ENCODE data around the gene PDCD5.

PDCD5 gene

GRCh38 chr19:32626969-32627368 lies 46.0 kb downstream of the PDCD5 start:
- DNase-seq (ENCODE audit: extremely low spot score, insufficient read length, low read depth) = no peak
- no peak for FAIRE-seq

GRCh38 chr19:32627714-32628270 lies 46.8 kb downstream of the PDCD5 start:
- FAIRE-seq = no peak
- no peak for DNase-seq (ENCODE audit: extremely low spot score, insufficient read length, low read depth)

- DNase-seq (ENCODE audit: extremely low spot score, insufficient read length, low read depth) (no peak), FAIRE-seq (no peak)
Measured at GRCh38 chr19:32630338-32630737, 49.3 kb downstream of the PDCD5 start.

- FAIRE-seq (no peak), DNase-seq (ENCODE audit: extremely low spot score, insufficient read length, low read depth) (no peak)
Measured at GRCh38 chr19:32631381-32631780, 50.4 kb downstream of the PDCD5 start.
